Measurements from ENCODE around the gene CLDN18.

The CLDN18 gene

DNA sequence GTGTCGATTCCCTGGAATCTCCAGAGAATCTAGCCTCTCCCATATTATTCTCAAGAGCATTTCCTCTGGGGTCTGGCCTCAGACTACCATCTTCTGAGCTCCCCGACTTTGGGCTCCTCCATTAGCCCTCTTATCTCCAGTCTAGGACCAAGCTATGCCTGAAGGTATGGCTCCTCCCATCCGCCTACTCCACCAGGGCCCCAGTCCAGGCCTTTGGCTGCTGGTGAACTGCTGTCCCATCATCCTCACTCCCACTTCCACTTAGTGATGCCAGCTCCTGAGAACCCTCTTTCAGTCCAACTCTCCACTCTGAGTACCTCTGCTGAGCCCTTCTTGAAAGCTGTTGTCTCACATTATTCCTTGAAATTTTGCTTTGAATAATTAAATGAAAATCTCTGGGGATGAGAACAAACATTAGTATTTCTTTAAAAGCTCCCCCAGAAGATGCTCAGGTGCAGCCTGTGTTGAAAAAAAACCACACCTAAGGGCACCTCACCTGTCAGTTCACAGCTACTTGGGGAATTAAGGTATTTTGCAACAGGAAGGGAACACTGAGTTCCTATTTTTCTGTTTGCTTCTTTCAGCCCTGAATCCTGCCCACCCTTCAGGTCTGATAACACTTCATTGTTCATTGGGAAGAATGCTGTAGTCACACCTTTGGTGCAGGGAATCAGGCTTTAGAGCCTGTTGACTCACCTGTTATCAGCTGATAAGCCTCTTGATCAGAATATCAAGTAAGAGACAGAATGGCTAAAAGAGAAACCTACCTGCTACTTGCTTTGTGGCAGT, 9.5 kb downstream of the CLDN18 start:
- Histone ChIP-seq H3K27me3 (ENCODE audit: control insufficient read depth, insufficient read depth, low read length) (no peaks in the 10 kb centered on the region), H2AFZ (no peak overlapping the region), H3K9me3 (ENCODE audit: control insufficient read depth, low read length) (no peaks in the 10 kb centered on the region), H3K27ac (no peak overlapping the region), H3K4me1 (no peaks in the 10 kb centered on the region), H3K4me2 (ENCODE audit: low read length) (no peak overlapping the region), H3K9ac (no peak overlapping the region), H3K79me2 (no peaks in the 10 kb centered on the region), H3K4me3 (ENCODE audit: low read depth, low read length) (no peak overlapping the region), H3K36me3 (ENCODE audit: control insufficient read depth, insufficient read depth, low read length) (no peaks in the 10 kb centered on the region)
- TF ChIP-seq, protein P1, sequence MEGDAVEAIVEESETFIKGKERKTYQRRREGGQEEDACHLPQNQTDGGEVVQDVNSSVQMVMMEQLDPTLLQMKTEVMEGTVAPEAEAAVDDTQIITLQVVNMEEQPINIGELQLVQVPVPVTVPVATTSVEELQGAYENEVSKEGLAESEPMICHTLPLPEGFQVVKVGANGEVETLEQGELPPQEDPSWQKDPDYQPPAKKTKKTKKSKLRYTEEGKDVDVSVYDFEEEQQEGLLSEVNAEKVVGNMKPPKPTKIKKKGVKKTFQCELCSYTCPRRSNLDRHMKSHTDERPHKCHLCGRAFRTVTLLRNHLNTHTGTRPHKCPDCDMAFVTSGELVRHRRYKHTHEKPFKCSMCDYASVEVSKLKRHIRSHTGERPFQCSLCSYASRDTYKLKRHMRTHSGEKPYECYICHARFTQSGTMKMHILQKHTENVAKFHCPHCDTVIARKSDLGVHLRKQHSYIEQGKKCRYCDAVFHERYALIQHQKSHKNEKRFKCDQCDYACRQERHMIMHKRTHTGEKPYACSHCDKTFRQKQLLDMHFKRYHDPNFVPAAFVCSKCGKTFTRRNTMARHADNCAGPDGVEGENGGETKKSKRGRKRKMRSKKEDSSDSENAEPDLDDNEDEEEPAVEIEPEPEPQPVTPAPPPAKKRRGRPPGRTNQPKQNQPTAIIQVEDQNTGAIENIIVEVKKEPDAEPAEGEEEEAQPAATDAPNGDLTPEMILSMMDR (IDR thresholded peaks at IDR 0.05): no peak

DNA sequence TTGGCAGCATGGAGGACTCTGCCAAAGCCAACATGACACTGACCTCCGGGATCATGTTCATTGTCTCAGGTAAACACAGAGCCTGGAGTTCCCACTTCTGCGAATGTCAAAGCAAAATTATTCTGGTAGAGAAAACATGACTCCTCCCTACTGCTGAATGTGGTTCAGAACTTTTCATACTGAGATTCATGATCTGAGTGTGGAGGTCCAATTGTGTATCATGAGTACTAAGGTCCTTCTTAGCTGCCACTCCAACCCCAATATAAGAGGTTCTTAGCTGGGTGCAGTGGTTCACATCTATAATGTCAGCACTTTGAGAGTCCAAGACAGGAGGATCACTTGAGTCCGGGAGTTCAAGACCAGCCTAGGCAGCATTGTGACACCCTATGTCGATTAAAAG, 13.8 kb downstream of the CLDN18 start:
- no peak overlapping the region for H2AFZ ChIP-seq
- H3K27me3 ChIP-seq (ENCODE audit: control insufficient read depth, insufficient read depth, low read length): no peaks in the 10 kb centered on the region
- no peak overlapping the region for H3K4me3 ChIP-seq (ENCODE audit: low read depth, low read length)
- H3K4me1 ChIP-seq: peaks cover 6% of the 10 kb centered on the region
- H3K4me2 ChIP-seq (ENCODE audit: low read length): no peak overlapping the region
- TF ChIP-seq, protein P1 (IDR thresholded peaks at IDR 0.05): no peak
- H3K9me3 ChIP-seq (ENCODE audit: control insufficient read depth, low read length): no peaks in the 10 kb centered on the region
- no peak overlapping the region for H3K27ac ChIP-seq
- H3K9ac ChIP-seq: no peak overlapping the region
- no peaks in the 10 kb centered on the region for H3K36me3 ChIP-seq (ENCODE audit: control insufficient read depth, insufficient read depth, low read length)
- H3K79me2 ChIP-seq: no peaks in the 10 kb centered on the region

DNA sequence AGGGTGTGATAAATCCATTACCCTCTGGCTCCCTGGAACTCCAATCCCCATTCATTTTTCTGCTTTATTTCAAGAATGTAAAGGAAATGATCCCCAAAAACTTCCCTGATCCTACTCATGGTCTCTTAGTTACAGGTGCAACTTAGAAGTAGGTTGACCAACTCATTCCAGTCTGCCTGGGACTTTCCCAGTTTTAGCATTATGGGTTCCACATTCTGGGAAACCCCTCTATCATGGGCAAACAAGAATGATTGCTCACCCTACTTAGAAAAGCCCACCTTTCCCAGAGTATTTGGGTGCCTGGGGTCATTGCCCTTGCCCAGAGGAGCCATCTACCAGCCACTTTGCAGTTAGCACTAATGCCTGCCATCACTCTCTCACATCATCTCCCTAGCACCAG, 15.6 kb downstream of the CLDN18 start:
- Histone ChIP-seq H3K4me3 (ENCODE audit: low read depth, low read length) (no peak overlapping the region), H2AFZ (no peak overlapping the region), H3K27me3 (ENCODE audit: control insufficient read depth, insufficient read depth, low read length) (no peaks in the 10 kb centered on the region), H3K79me2 (no peaks in the 10 kb centered on the region), H3K36me3 (ENCODE audit: control insufficient read depth, insufficient read depth, low read length) (no peaks in the 10 kb centered on the region), H3K4me1 (peaks cover 6% of the 10 kb centered on the region), H3K9me3 (ENCODE audit: control insufficient read depth, low read length) (no peaks in the 10 kb centered on the region), H3K4me2 (ENCODE audit: low read length) (no peak overlapping the region), H3K9ac (no peak overlapping the region), H3K27ac (no peak overlapping the region)
- TF ChIP-seq, protein P1 (IDR thresholded peaks at IDR 0.05): no peak

- Histone ChIP-seq H3K27ac (no peak overlapping the region), H3K4me2 (ENCODE audit: low read length) (no peak overlapping the region), H3K27me3 (ENCODE audit: control insufficient read depth, insufficient read depth, low read length) (no peaks in the 10 kb centered on the region), H3K79me2 (no peaks in the 10 kb centered on the region), H3K9ac (no peak overlapping the region), H3K4me3 (ENCODE audit: low read depth, low read length) (no peak overlapping the region), H3K4me1 (peaks cover 6% of the 10 kb centered on the region), H2AFZ (no peak overlapping the region), H3K9me3 (ENCODE audit: control insufficient read depth, low read length) (no peaks in the 10 kb centered on the region), H3K36me3 (ENCODE audit: control insufficient read depth, insufficient read depth, low read length) (no peaks in the 10 kb centered on the region)
- TF ChIP-seq, protein P1 (IDR thresholded peaks at IDR 0.05): no peak
These were observed 17.9 kb downstream of the CLDN18 start for GRCh38 chr3:138027821-138028220.

DNA sequence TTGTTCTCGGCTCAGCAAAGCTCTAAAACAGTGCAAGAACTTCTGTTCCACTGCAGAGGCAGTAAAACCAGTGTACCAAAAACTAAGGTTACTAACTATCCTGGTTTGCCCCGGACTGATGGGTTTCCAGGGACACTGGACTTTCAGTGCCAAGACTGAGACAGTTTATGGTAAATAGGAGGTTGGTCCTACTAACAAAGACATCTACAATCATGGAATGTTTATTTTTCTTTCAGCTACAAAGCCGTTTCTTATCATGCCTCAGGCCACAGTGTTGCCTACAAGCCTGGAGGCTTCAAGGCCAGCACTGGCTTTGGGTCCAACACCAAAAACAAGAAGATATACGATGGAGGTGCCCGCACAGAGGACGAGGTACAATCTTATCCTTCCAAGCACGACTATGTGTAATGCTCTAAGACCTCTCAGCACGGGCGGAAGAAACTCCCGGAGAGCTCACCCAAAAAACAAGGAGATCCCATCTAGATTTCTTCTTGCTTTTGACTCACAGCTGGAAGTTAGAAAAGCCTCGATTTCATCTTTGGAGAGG, 20.8 kb downstream of the CLDN18 start:
- H3K27ac ChIP-seq: no peak overlapping the region

More for the DNA sequence above, 20.8 kb downstream of the CLDN18 start:
- H3K9ac ChIP-seq: no peak overlapping the region
- H3K9me3 ChIP-seq (ENCODE audit: control insufficient read depth, low read length): no peaks in the 10 kb centered on the region
- no peaks in the 10 kb centered on the region for H3K36me3 ChIP-seq (ENCODE audit: control insufficient read depth, insufficient read depth, low read length)
- no peak overlapping the region for H3K4me2 ChIP-seq (ENCODE audit: low read length)
- H3K27me3 ChIP-seq (ENCODE audit: control insufficient read depth, insufficient read depth, low read length): no peaks in the 10 kb centered on the region
- TF ChIP-seq, protein P1 (IDR thresholded peaks at IDR 0.05): no peak
- H3K4me3 ChIP-seq (ENCODE audit: low read depth, low read length): no peak overlapping the region
- H3K79me2 ChIP-seq: no peaks in the 10 kb centered on the region
- no peak overlapping the region for H2AFZ ChIP-seq
- H3K4me1 ChIP-seq: peaks cover 6% of the 10 kb centered on the region
